ENCODE measurements around the gene CSH2.
"Not testable (repeated sequence)": the region's sequence is repeated elsewhere in the genome, so short reads cannot be mapped to it uniquely, and the experiment has no call there.

GRCh38 chr17:63878413-63878812 lies 4.9 kb upstream of the CSH2 start:
- not testable (repeated sequence) for TF ChIP-seq CTCF, POLR2A (IDR thresholded peaks at IDR 0.05)

Measured in tibial nerve (tissue), 3 donors.